ENCODE results near the gene COX7A2. TPM values are rescaled to one million over a fixed set of nuclear protein-coding genes. Genes with fewer than 3 reads are reported as not detected.

The COX7A2 gene
- total and polyA plus RNA-seq, 10 of the 15 experiments (the other 5 are each of a cell fraction or from before 2014, with no cell fraction given) = 199 to 1,834 (median 576) TPM

- no peaks in the 10 kb centered on the region for H4K20me1 ChIP-seq (ENCODE audit: control insufficient read depth, insufficient read depth)
- H3K9ac ChIP-seq (ENCODE audit: control insufficient read depth, insufficient read depth, low read length) = peak overlapping the region; percentile 55
- peaks cover 79% of the 10 kb centered on the region for H3K79me2 ChIP-seq (ENCODE audit: control insufficient read depth, insufficient read depth, low read length)
- peak overlapping the region; percentile 74 for H3K4me3 ChIP-seq
- H3K4me2 ChIP-seq (ENCODE audit: control insufficient read depth, insufficient read depth) = peak overlapping the region; percentile 82; the same call in 1 of the 2 replicates
- H3K27me3 ChIP-seq (replicated peaks in 1 of 2; ENCODE audit: control insufficient read depth in 2 of 2, insufficient read depth in 2 of 2, low read length in 1 of 2) = no peaks in the 10 kb centered on the region
- no peak for DNase-seq (ENCODE audit: low read depth, low spot score)
- FAIRE-seq = no peak
- WGBS (ENCODE audit: insufficient coverage, insufficient replicate concordance, low lambda C conversion rate, missing lambda C conversion rate) = 2% methylated on average over 6 of the region's 6 CpGs
- ATAC-seq = peak; percentile 14
- no peaks in the 10 kb centered on the region for H3K9me3 ChIP-seq (replicated peaks; ENCODE audit: control insufficient read depth, insufficient read depth, low read length)
- intact Hi-C loops (cut with micrococcal nuclease; ENCODE audit: unreplicated experiment) (loop anchor here (2.0 kb wide), 1 partner anchor 18 kb away; no protein-coding TSS in a partner anchor), in situ Hi-C loops (cut with MboI) (loop anchor here (10.0 kb wide), 1 partner anchor 470 kb away; no protein-coding TSS in a partner anchor)
- no peaks in the 10 kb centered on the region for H3K36me3 ChIP-seq (ENCODE audit: control insufficient read depth in 2 of 2, insufficient read depth in 2 of 2, low read length in 1 of 2)
- H3K4me1 ChIP-seq (ENCODE audit: control insufficient read depth, insufficient read depth, low read length) = no peaks in the 10 kb centered on the region
- peak overlapping the region; percentile 80 for H3K27ac ChIP-seq (ENCODE audit: control insufficient read depth, insufficient read depth)
- peak overlapping the region; percentile 6 for H2AFZ ChIP-seq (ENCODE audit: control insufficient read depth, low read depth, low read length)
- SMC1A ChIA-PET (ENCODE audit: uncharacterized antibody, unreplicated experiment) = interaction anchor here (0.9 to 12.7 kb wide), 4 partner anchors 10 to 42 kb away, joined by 3 to 196 read pairs (median 8); partner anchors contain the start of gene COX7A2
- CTCF ChIA-PET = interaction anchor here (1.3 to 9.1 kb wide), 3 partner anchors 12 to 242 kb away, joined by 4 to 163 read pairs (median 7); no protein-coding TSS in a partner anchor
- BruUV-seq (replicated peaks) = TSS peak; percentile 89
- POLR2A ChIA-PET = interaction anchor here (1.0 to 3.3 kb wide), 9 partner anchors 10 to 454 kb away, joined by 3 to 23 read pairs (median 5); partner anchors contain the start of genes FILIP1 and SENP6
- RAD21 ChIA-PET (ENCODE audit: unreplicated experiment) = interaction anchor here (0.8 to 9.2 kb wide), 6 partner anchors 10 to 211 kb away, joined by 3 to 142 read pairs (median 5); partner anchors contain the start of genes COX7A2 and FILIP1
- peak; percentile 36; the same call in 1 of the 2 replicates for TF ChIP-seq ZNF24 (IDR thresholded peaks at IDR 0.05)
- no peak for TF ChIP-seq NBN (IDR thresholded peaks at IDR 0.05)
- no peak for TF ChIP-seq ETV6 (conservative IDR thresholded peaks at IDR 0.05 in 1 of 2, IDR thresholded peaks at IDR 0.05 in 1 of 2; ENCODE audit: borderline replicate concordance in 1 of 2, low read depth in 1 of 2)
- TF ChIP-seq NFYA (IDR thresholded peaks at IDR 0.05; ENCODE audit: borderline replicate concordance, low read depth, low read length) = no peak
- no peak for TF ChIP-seq SREBF1 (IDR thresholded peaks at IDR 0.05; ENCODE audit: low read length)
- 0 out of 2 replicates have a peak, but pooled peaks have one; percentile 72 for TF ChIP-seq PAX8 (IDR thresholded peaks at IDR 0.05)
- peak; percentile 49 for TF ChIP-seq NFYB (IDR thresholded peaks at IDR 0.05; ENCODE audit: insufficient read depth, low read depth, low read length)
- peak in 1 of 2 experiments; percentile 53; a peak in 1 of 4 replicates for TF ChIP-seq EP300 (IDR thresholded peaks at IDR 0.05; ENCODE audit: borderline replicate concordance in 1 of 2, control insufficient read depth in 1 of 2, low read depth in 2 of 2, low read length in 2 of 2)
- TF ChIP-seq RAD21 (IDR thresholded peaks at IDR 0.05; ENCODE audit: insufficient read depth, low read depth, low read length) = no peak
- no peak for TF ChIP-seq GABPA (IDR thresholded peaks at IDR 0.05; ENCODE audit: low read depth)
- TF ChIP-seq ZNF207 (IDR thresholded peaks at IDR 0.05; ENCODE audit: borderline replicate concordance) = no peak
- TF ChIP-seq DPF2 (IDR thresholded peaks at IDR 0.05) = peak; percentile 14; the same call in 1 of the 2 replicates
- peak; percentile 2; the same call in 1 of the 2 replicates for TF ChIP-seq FOXM1 (IDR thresholded peaks at IDR 0.05; ENCODE audit: low read depth, low read length)
- TF ChIP-seq ZNF687 (IDR thresholded peaks at IDR 0.05) = 0 out of 2 replicates have a peak, but pooled peaks have one; percentile 3
- TF ChIP-seq MTA2 (IDR thresholded peaks at IDR 0.05; ENCODE audit: low read depth) = peak; percentile 89
- TF ChIP-seq SPI1 (IDR thresholded peaks at IDR 0.05; ENCODE audit: borderline replicate concordance, insufficient read depth, low read depth, low read length) = peak; percentile 84
- TF ChIP-seq SKIL (IDR thresholded peaks at IDR 0.05; ENCODE audit: low read depth, poor library complexity, severe bottlenecking) = peak; percentile 37
These were observed 41.7 kb upstream of the COX7A2 start for GRCh38 chr6:75285283-75285639.

Measured in GM12878 (cell line).